ENCODE results near the gene SCARF2.
"Not testable (repeated sequence)": the region's sequence is repeated elsewhere in the genome, so short reads cannot be mapped to it uniquely, and the experiment has no call there.

Gene SCARF2

DNA sequence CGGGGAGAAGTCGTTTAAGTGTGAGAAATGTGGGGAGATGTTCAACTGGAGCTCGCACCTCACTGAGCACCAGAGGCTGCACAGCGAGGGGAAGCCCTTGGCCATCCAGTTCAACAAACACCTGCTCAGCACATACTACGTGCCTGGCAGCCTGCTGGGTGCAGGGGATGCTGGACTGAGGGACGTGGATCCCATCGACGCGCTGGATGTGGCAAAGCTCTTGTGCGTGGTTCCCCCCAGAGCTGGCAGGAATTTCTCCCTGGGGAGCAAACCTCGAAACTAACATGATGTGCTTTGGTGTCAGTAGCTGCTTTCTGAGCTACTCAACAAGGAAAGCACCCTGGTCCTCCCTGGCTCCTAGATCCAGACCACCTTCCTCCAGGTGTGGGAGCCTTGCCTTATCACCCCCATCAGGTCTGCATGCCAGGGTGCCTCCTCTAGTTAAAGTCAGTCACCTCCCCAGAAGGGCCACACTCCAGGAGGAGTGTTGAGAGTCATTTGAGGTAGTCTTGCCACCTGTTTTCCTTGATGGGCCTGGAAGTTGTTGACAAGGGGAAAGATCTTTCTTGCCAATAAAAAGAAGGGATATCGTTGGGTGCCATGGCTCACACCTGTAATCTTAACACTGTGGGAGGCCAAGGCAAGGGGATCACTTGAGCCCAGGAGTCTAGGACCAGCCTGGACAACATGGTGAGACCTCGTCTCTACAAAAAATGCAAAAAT is 30.8 kb downstream of the SCARF2 start:
- DNase-seq, result no peak

DNA sequence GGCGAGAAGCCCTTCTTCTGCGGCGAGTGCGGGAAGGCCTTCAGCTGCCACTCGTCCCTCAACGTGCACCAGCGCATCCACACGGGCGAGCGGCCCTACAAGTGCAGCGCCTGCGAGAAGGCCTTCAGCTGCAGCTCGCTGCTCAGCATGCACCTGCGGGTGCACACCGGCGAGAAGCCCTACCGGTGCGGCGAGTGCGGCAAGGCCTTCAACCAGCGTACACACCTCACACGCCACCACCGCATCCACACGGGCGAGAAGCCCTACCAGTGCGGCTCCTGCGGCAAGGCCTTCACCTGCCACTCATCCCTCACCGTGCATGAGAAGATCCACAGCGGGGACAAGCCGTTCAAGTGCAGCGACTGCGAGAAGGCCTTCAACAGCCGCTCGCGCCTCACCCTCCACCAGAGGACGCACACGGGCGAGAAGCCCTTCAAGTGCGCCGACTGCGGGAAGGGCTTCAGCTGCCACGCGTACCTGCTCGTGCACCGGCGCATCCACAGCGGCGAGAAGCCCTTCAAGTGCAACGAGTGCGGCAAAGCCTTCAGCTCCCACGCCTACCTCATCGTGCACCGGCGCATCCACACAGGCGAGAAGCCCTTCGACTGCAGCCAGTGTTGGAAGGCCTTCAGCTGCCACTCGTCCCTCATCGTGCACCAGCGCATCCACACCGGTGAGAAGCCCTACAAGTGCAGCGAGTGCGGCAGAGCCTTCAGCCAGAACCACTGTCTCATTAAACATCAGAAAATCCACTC is 31.5 kb downstream of the SCARF2 start:
- no peak for DNase-seq

DNA sequence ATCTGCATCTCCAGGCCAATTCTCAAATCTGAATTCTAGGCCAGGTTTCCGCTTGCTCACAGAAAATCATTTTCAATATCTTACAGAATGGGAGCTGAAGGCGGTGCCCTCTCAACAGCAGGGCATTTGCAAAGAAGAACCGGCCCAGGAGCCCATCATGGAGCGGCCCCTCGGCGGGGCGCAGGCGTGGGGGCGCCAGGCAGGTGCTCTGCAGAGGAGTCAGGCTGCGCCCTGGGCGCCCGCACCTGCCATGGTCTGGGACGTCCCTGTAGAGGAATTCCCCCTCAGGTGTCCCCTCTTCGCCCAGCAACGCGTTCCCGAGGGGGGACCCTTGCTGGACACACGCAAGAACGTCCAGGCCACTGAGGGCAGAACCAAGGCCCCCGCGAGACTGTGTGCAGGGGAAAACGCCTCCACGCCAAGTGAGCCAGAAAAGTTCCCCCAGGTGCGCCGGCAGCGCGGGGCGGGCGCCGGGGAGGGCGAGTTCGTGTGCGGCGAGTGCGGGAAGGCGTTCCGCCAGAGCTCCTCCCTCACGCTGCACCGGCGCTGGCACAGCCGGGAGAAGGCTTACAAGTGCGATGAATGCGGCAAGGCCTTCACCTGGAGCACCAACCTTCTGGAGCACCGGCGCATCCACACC is 32.2 kb downstream of the SCARF2 start:
- no peak for DNase-seq

DNA sequence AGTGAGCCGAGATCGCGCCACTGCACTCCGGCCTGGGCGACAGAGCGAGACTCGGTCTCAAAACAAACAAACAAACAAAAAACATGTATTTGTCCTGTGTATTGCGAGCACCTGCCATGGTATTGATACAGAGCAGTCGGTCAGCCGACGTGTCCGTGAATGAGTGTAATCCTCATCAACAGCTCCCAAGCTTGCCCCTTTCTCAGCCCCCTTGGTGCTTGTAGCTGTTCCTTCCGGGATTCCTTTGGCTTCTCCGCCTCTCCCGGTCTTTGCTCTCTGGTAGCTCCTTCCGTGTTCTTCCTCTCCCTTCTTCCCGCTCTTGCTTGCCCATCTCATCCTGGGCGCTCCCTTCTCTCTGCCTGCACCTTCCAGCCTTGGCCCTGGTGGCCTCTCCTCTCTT is 32.7 kb downstream of the SCARF2 start:
- no peak for DNase-seq

DNA sequence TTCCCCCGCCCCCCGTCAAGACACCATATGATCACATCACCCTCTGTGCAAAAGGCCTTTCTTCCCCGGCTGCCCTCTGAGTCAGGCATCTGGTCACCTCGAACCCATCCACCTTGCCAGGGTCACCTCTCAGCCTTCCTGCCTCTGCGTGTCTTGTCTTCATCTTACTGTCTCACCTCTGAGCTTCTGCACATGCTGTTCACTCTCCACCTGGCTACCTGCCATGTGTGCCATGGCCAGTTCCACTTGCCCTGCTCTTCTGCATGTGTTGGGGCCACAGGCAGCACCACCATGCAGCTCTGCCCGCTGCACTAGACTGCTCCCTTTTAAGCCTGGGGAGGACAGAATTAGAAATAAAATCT is 33.9 kb downstream of the SCARF2 start:
- DNase-seq, result no peak

DNA sequence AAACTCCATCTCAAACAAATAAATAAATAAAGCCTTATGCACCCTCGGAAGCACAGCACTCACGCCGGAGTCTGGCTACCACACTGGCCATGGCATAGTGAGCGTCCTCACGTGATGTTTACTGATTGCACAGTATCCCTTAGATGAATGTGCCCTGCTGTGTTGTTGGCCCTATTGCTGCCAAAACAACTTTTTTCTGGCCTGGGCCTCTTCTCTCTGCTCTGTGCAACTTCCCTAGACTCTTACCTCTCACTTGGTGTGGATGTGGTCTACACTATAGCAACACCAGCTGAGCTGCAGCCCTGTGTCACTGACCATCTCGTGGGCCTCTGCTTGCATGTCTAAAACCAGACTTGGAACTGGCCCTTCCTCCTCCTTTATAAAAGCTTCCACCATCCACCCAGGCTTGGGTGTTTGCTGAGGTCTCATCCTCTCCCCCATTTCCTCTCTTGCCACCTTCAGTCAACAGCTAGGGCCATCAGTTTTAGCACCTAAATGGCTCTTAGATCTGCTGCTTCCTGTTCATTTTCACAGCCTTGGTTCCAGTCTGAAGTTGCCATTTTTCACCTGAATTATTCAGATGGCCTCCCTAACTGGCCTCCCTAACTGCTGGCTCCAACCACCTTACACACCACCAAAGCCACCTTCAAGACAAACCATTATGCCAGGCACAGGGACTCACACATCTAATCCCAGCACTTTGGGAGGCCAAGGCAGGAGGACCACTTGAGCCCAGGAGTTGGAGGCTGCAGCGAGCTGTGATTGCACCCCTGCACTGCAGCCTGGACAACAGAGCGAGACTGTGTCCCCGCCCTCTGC is 34.5 kb downstream of the SCARF2 start:
- DNase-seq, result no peak

DNA sequence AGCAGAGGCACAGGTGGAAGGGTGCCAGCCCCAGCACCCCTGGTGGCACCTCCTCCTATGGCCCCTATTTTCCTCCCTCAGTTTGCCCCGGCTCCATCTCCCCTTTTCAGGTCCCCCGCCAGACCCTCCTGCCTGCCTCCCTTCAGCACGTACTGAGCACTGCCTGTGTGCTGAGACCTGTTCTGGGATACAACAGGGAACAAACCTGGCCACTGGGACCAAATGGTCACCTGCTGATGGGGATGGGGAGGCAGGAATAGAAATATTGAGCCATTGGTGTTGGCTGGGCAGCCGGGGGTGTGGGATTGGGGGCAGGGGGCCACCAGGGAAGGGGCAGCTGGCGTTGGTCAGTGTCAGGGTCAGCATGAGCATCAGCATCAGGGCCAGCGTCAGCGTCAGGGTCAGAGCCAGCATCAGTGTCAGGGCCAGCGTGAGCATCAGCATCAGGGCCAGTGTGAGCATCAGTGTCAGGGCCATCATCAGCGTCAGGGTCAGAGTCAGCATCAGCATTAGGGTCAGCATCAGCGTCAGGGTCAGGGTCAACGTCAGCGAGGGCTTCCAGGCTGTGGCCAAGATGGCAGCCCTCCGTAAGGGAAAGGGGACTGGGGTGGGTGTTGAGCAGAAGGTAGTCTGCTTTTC is 36.1 kb downstream of the SCARF2 start:
- no peak for DNase-seq

DNA sequence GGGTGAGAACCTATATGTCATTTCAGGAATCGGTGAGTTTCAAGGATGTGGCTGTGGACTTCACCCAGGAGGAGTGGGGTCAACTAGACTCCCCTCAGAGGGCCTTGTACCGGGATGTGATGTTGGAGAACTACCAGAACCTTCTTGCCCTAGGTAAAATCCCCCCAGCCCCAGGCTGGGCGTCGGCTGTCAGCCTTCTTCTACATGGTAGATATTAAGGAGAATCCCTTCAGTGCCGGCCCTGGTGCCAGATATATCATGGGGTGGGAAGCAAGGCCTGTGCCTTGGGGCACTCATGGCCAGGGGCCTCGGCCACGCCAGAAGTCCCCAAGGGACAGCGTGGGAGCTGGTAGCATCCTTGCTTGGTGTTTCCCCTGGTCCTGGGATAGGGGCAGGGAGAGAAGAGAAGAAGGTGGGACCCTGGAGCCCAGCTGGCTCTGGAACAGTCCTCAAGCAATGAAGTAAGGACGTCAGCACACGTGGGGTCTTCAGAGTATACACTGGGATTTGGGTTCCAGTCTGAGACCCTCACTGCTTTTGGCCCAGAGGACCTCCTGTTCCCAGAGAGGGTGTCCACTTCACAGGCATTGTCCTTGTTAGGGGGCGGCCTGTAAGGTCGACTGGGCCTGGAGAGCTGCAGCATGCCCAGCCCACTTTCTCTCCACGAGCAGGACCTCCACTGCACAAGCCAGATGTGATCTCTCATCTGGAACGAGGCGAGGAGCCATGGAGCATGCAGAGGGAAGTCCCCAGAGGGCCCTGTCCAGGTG is 36.8 kb downstream of the SCARF2 start:
- no peak for DNase-seq

DNA sequence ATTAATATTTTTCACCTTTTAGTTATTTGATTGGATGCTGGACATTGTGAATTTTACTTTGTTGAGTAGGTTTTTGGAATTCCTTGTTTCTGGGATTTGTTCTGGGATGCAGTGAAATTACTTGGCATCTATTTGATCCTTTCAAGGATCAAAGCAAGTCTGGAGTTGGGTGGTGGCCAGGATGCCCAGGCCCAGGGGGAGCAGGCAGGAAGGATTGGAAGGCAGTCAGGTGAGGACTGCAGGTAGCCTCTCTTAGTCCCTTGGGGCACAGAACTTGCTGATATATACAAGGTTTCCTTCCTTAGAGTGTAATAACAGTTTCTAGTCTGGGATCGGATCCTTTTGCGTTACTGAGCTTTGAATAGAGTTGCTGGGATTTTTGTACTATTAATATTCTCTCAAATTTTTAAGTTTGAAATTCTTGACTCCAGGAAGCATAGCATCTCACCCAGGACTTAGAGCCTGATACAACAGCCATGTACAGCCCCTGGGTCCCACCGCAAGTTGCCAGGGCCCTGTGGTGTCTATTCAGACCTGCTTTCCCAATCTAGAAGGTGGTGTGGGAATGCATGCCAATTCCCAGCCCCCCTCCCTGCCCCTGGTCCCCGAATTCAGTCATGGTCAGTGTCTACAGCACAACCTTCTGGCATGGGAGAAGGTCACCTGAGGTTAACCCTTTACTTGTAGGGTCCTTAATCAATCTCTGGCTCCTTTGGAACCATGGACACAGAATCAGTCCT is 37.6 kb downstream of the SCARF2 start:
- DNase-seq, result no peak

DNA sequence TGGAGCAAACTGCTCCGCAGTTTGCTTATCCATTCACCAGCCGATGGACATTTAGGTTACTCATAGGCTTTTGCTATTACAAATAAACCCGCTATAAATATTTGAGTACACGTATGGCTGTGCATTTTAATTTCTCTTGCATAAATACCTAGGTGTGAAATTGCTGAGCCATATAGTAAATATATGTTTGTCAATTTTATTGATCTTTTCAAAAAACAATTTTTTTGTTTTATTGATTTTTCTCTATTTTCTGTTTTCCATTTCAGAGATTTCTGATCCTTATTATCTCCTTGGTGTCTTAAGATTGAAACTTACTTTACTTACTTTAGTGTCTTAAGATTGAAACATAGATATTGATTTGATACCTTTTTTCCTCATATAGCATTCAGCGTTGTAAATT is 39.2 kb downstream of the SCARF2 start:
- no peak for DNase-seq

DNA sequence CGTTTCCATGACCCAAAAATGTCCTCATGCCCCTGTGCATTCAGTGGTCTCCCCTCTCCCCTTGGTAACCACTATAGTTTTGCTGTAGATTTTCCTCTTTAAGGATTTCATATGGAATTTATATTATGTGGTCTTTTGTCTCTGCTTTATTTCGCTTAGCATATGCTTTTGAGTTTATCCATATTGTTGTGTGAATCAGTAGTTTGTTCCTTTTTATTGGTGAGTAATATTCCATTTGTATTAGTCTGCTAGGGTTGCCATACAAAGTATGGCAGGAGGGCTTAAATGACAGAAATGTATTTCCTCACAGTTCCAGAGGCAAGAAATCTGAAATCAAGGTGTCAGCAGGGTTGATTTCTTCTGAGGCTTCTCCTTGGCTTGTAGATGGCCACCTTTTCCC is 40.1 kb downstream of the SCARF2 start:
- DNase-seq, result no peak

DNA sequence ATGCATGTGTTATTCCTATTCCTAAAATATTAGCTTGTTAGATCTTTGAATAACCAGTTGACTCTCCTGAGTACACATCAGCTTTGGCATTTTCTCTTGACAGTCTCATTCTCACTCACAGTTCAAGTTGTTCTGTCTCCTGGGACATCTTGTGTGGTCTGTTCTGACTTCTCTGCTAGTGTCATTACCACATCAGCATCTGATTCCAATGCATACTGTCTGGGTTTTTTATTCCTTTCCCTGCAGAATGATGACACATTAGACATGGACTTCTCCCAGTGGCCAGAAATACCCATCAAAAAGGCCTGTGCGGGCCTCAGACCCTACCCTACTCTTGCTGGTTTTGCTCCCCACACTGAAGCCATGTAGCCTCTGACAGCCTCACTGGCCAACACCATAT is 41.0 kb downstream of the SCARF2 start:
- no peak for DNase-seq

DNA sequence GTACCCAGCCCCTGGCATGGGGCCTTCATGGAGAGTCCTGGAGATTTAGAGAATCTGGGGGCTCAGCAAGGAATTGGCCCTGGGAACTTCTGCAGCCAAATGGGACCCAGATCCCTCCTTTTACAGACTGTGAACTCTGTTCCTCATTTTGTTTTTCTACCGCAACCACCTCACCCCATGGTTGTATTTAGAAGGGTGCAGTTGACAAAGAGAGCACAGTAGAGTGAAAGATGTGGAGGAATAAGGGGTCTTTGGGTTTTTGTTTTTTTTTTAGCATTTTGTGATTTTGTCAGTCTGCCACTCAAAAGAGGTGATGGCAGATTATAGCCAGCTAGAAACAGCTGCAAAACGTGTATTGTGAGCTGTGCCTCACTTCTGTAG is 41.7 kb downstream of the SCARF2 start:
- no peak for DNase-seq

DNA sequence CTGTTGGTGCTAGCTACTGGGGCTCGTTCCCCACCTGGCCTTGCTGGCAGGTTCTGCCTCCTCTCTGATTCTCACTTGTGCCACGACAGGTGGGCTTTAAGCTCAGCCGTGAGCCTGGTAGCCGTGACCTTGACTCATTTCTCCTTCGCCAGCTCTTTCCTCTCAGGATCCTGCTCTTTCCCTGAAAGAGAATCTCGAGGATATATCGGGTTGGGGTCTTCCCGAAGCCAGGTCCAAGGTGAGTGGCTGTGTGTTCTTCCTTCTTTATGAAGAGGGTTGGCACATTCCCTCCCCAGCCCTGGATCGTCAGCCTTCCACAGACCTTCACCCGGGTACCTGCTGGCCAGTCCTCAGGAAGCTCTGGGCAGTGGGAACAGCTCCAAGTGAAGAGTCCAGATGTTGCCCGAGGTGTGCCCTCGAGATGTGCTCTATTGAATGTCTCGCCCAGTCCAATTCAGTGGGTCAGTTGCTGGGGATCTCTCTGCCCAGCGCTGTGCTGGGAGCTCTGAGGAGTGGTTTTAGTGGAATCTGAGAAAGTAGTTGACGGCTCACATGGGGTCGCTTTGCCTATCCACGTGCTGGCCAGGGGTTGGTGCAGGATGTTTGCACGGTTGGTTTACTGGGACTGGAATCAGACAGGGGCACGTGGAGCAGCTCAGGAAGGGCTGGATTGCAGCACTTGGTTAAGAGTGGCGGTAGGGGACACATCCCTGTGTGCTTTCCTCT is 42.3 kb downstream of the SCARF2 start:
- no peak for DNase-seq

DNA sequence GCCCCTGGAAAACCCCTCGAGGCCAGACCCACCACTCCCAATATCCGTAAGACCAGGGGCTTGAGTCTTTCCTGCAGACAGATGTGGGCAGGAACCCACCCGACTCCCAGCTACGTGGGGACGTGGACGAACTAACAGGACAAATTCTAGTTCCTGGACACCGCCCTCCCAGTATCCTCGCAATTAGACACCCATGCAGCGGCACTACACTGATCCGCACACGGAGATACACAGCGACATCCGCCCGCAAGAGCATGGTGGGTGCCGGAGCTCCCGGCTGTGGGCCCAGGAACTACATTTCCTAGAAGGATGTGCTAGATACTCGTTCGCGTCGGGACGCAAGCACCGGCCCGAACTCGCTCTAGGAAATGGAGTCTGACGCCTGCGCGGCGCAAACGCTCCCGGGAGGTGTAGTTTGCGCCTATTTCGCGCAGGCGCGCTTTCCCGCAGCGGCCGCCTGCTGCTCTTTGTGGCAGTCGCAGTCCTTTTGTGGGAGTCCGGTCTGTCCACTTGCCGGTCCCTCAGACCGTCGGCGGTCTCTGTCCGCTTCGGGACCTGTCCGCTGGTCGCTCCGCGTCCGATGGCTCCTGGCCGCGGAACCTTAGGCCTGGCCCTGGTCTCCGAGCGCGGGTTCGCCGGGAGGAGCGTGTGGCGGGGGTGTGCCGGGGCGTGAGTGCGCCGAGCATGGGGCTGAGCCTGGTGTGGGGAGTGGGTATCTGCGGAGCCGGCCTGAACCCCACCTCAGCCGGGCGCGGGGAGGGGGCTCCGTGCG is 43.7 kb downstream of the SCARF2 start, which contains the start of gene ZNF74:
TSS of gene ZNF74 (plus strand) at position 447 of the 772 bp plus-strand sequence. CDS start 478 bp downstream, outside the sequence.
- DNase-seq, result peak; percentile 81 to 84

DNA sequence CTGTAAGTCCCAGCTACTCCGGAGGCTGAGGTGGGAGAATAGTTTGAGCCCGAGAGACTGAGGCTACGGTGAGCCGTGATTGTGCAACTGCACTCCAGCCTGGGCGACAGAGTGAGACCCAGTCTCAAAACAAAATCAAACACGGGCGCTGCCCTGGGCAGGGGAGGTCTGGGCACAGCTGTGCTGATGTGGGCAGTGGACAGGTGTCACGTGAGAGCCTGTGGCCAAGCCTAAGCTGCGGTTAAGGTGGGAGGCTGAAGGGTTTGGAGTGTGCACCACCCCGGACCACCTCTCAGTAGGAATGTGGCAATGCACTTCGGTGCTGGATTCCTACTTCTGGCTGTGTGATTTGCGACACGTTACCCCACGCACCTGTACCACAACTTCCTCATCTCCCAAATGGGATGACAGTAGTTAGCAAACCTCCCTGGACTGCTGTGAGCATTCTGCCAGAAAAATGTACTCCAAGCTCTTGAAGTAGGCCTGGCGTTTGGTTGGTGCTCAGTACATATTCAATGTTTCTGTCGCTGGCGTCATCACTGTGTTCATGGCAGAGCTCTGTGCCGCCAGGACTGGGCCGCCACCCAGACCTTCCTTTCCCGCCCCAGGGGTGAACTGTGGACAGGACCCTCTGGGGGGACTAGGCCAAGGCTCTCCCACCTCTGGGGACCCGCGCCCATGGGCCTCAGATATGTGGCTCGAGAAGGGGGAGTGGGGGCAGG is 44.5 kb downstream of the SCARF2 start:
- DNase-seq, result no peak

DNA sequence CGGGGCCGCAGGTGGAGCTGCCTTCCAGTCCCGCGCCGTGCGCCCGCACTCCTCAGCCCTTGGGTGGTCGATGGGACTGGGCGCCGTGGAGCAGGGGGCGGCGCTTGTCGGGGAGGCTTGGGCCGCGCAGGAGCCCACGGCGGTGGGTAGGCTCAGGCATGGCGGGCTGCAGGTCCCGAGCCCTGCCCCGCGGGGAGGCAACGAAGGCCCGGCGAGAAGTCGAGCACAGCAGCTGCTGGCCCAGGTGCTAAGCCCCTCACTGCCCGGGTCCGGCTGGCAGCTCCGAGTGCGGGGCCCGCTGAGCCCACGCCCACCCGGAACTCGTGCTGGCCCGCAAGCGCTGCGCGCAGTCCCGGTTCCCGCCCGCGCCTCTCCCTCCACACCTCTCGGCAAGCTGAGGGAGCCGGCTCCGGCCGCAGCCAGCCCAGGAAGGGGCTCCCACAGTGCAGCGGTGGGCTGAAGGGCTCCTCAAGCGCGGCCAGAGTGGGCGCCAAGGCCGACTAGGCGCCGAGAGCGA is 45.2 kb downstream of the SCARF2 start:
- not testable (repeated sequence) for DNase-seq

DNA sequence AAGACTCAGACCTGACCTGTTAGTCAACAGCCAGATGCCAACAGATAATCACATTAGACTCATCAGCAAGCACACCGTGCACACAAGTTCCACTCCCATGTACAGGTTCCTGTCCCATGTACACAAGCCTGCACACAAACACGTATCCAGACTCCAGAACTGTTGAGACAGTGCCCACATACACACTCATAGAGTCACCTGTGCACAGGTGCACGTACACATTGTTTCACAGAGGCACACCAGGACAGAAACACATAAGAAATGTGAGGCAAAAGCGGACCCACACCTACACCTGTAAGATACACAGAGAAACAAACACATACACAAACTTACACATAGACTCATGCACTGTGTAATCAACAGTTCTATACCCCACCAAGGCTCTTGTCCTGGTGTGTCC is 46.4 kb downstream of the SCARF2 start:
- DNase-seq, result no peak
